Thoracic aorta (tissue), 2 donors: ENCODE data around the gene MICAL1. TPM values are rescaled to one million over a fixed set of nuclear protein-coding genes. Genes with fewer than 3 reads are reported as not detected.

ENCODE experiments used
- ATAC-seq: fragments of 150-250 bp; one replicate; pipeline ENCODE4 v1.8.0; 2017; ENCODE audit warnings: low read depth; ENCODE audit not compliant: insufficient number of reproducible peaks, low FRiP score
- DNase-seq: peaks from one replicate; pipeline ENCODE4 v3.0.0-alpha.2; 2020; ENCODE audit warnings: low spot score
- H3K27ac ChIP-seq, 2 donors: fragments of 200-600 bp; sonication (generic); 1 replicate in 1 of 2; 2 replicates in 1 of 2; pipeline ENCODE4 v1.5.1; 2016; ENCODE audit warnings: mild to moderate bottlenecking in 2 of 2, moderate library complexity in 2 of 2
- H3K27me3 ChIP-seq: fragments of 200-600 bp; sonication (generic); replicated peaks from 2 replicates; pipeline ENCODE4 v1.6.0; 2016; ENCODE audit warnings: mild to moderate bottlenecking; ENCODE audit not compliant: insufficient read depth
- H3K36me3 ChIP-seq: fragments of 200-600 bp; sonication (generic); one replicate; pipeline ENCODE4 v1.5.1; 2016
- H3K4me1 ChIP-seq, 2 donors: fragments of 200-600 bp; sonication (generic); 1 replicate in 1 of 2; 2 replicates in 1 of 2; pipeline versions ENCODE4 v1.5.1 to v1.6.0; 2016; ENCODE audit warnings: low read depth in 2 of 2, mild to moderate bottlenecking in 1 of 2; ENCODE audit not compliant: control insufficient read depth in 1 of 2
- H3K4me3 ChIP-seq: fragments of 200-600 bp; sonication (generic); 2 replicates; pipeline ENCODE4 v1.5.1; 2016; ENCODE audit warnings: mild to moderate bottlenecking
- H3K9me3 ChIP-seq: fragments of 200-600 bp; sonication (generic); 2 replicates; pipeline ENCODE4 v1.5.1; 2016
- total RNA-seq, 2 donors: library from RNA; depleted of rRNA; stranded (reverse); fragments of >200 nt; gene quantifications; one replicate each; pipeline versions ENCODE4 v1.1.0 to v1.2.3, GENCODE V29; 2016
- TF ChIP-seq, protein P1 (sequence below): fragments of 200-600 bp; sonication (generic); IDR thresholded peaks from one replicate; pipeline ENCODE4 v1.5.1; 2019; ENCODE audit warnings: antibody characterized with exemption

Gene MICAL1
- total RNA-seq, 2 donors from 2014 or later = 60.6 to 105 TPM

DNA sequence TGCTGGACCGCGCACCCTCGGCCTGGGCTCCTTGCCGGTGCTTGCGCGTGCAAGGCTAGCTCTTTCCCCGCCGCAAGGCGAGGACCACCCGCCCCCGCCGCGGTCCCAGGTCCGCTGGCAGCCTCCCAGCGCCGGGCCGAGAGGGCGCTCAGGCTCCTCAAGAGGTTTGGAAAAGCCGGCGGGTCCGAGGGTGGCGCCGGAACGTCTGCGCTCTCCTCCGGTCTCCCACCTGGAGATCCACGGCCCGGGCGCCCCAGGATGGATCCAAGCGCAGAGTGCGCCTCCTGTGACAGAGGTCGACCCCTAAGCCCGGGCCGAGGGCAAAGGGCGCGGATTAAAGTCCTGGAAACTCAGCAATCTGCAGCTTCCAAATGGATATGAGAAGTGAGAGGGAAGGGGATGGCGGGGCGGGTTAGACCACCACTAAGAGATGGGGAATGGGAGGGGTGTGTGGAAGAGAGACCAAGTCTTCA lies 575 bp upstream of the MICAL1 start:
- TF ChIP-seq, protein P1, sequence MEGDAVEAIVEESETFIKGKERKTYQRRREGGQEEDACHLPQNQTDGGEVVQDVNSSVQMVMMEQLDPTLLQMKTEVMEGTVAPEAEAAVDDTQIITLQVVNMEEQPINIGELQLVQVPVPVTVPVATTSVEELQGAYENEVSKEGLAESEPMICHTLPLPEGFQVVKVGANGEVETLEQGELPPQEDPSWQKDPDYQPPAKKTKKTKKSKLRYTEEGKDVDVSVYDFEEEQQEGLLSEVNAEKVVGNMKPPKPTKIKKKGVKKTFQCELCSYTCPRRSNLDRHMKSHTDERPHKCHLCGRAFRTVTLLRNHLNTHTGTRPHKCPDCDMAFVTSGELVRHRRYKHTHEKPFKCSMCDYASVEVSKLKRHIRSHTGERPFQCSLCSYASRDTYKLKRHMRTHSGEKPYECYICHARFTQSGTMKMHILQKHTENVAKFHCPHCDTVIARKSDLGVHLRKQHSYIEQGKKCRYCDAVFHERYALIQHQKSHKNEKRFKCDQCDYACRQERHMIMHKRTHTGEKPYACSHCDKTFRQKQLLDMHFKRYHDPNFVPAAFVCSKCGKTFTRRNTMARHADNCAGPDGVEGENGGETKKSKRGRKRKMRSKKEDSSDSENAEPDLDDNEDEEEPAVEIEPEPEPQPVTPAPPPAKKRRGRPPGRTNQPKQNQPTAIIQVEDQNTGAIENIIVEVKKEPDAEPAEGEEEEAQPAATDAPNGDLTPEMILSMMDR = no peak
- Histone ChIP-seq H3K4me3 (peak overlapping the region; percentile 95), H3K27ac (peak overlapping the region; percentile 73 to 90), H3K27me3 (no peaks in the 10 kb centered on the region), H3K9me3 (no peaks in the 10 kb centered on the region), H3K36me3 (peaks cover 9% of the 10 kb centered on the region), H3K4me1 (peaks cover 9 to 31% of the 10 kb centered on the region in 2 donors)
- DNase-seq = no peak
- peak; percentile 4 for ATAC-seq

- H3K4me1 ChIP-seq = peaks cover 9 to 31% of the 10 kb centered on the region in 2 donors
- peak overlapping the region; percentile 64 to 90 for H3K27ac ChIP-seq
- no peaks in the 10 kb centered on the region for H3K27me3 ChIP-seq
- H3K36me3 ChIP-seq = peaks cover 11% of the 10 kb centered on the region
- TF ChIP-seq, protein P1 = no peak
- H3K9me3 ChIP-seq = no peaks in the 10 kb centered on the region
- ATAC-seq = no peak
- peak overlapping the region; percentile 95 for H3K4me3 ChIP-seq
- no peak for DNase-seq
These were observed 806 bp downstream of the MICAL1 start for GRCh38 chr6:109454496-109455436.

DNA sequence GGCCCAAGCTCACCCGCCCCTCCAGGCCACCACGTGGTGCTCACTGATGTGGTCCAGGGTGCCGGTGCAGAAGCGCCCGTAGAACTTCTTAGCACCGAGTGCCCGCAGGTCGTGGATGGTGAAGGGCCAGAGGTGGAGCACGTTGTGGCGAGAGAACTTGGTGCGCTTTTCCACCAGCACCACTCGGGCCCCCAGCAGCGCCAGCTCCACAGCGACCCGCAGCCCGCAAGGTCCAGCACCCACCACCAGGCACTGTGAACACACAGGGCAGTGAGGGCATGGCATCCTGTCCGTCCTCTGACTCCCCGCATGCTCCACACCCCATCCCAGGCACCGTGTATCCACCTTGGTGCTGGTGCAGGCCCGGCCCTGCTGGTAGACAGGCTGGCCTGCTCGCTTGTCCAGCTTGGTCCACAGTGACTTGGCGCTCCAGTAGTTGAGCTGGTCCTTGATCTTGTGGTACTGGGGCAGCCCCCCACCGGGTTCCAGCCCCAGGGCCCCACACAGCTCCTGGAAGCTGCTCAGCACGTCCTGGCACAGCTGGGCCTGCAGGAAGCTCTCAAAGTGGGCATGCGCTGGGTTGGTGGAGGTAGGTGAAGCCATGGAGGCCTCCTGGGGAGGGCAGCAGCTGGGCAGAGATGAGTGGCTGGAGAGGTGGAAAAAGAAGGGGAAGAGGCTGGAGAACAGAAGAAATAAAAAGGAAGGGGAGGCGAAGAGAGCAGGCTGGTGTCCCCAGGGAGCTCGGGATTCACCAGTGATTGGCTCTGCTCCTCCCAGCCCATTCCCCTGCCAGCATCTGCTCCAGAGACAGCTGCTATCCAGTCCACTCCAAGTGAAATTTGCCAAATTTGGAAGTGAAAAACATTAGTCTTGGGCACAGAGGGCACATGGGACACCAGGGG lies 1.7 kb downstream of the MICAL1 start:
- Histone ChIP-seq H3K27ac (peak overlapping the region; percentile 64 to 90), H3K4me3 (peak overlapping the region; percentile 95), H3K36me3 (peaks cover 11% of the 10 kb centered on the region), H3K27me3 (no peaks in the 10 kb centered on the region), H3K4me1 (peaks cover 9 to 31% of the 10 kb centered on the region in 2 donors), H3K9me3 (no peaks in the 10 kb centered on the region)
- ATAC-seq (no peak), DNase-seq (no peak)
- TF ChIP-seq, protein P1 = no peak

- H3K9me3 ChIP-seq = no peaks in the 10 kb centered on the region
- H3K4me1 ChIP-seq = peaks cover 9 to 31% of the 10 kb centered on the region in 2 donors
- DNase-seq (no peak), ATAC-seq (no peak)
- TF ChIP-seq, protein P1 = no peak
- peaks cover 11% of the 10 kb centered on the region for H3K36me3 ChIP-seq
- H3K4me3 ChIP-seq = no peak overlapping the region
- H3K27me3 ChIP-seq = no peaks in the 10 kb centered on the region
- no peak overlapping the region for H3K27ac ChIP-seq
These were observed 2.4 kb downstream of the MICAL1 start for GRCh38 chr6:109453156-109453555.
